KMS-11 (cell line): ENCODE data around the gene JAG1.

ENCODE experiments used
- H2AFZ ChIP-seq: fragments of 200-600 bp; sonication (generic); 2 replicates; pipeline ENCODE4 v1.6.1; 2016; ENCODE audit warnings: antibody characterized with exemption, mixed run types, low read depth
- H3K27ac ChIP-seq: fragments of 200-600 bp; sonication (generic); 2 replicates; pipeline ENCODE4 v1.6.1; 2016; ENCODE audit warnings: mild to moderate bottlenecking, mixed run types
- H3K27me3 ChIP-seq: fragments of 200-600 bp; sonication (generic); 2 replicates; pipeline ENCODE4 v1.6.1; 2017; ENCODE audit warnings: mild to moderate bottlenecking, low read depth, mixed run types, moderate library complexity; ENCODE audit not compliant: insufficient read depth
- H3K36me3 ChIP-seq: fragments of 200-600 bp; sonication (generic); 2 replicates; pipeline ENCODE4 v1.6.1; 2017; ENCODE audit warnings: mild to moderate bottlenecking, mixed run types; ENCODE audit not compliant: insufficient read depth
- H3K4me1 ChIP-seq: fragments of 200-600 bp; sonication (generic); 2 replicates; pipeline ENCODE4 v1.6.1; 2016; ENCODE audit warnings: mild to moderate bottlenecking, low read depth, mixed run types; ENCODE audit not compliant: poor library complexity, severe bottlenecking
- H3K4me2 ChIP-seq: fragments of 200-600 bp; sonication (generic); 2 replicates; pipeline ENCODE4 v1.7.0; 2016; ENCODE audit warnings: mild to moderate bottlenecking, mixed run types
- H3K4me3 ChIP-seq: fragments of 200-600 bp; sonication (generic); IDR thresholded peaks from 2 replicates; pipeline ENCODE4 v1.6.1; 2017; ENCODE audit warnings: low read depth, low read length, mixed read lengths; ENCODE audit not compliant: insufficient read depth
- H3K79me2 ChIP-seq: fragments of 200-600 bp; sonication (generic); 2 replicates; pipeline ENCODE4 v1.6.1; 2016; ENCODE audit warnings: low read depth, mixed run types; ENCODE audit not compliant: insufficient read depth
- H3K9ac ChIP-seq: fragments of 200-600 bp; sonication (generic); 2 replicates; pipeline ENCODE4 v1.6.1; 2016; ENCODE audit warnings: mild to moderate bottlenecking, mixed run types
- H4K20me1 ChIP-seq: fragments of 200-600 bp; sonication (generic); 2 replicates; pipeline ENCODE4 v1.6.1; 2016; ENCODE audit warnings: mild to moderate bottlenecking, mixed run types; ENCODE audit not compliant: insufficient read depth
- TF ChIP-seq, protein P1 (sequence below): fragments of 200-600 bp; sonication (generic); conservative IDR thresholded peaks from 2 replicates; pipeline ENCODE4 v1.6.1; 2017; ENCODE audit warnings: low read depth, mild to moderate bottlenecking, antibody characterized with exemption, low read length, moderate library complexity, mixed read lengths

JAG1 gene

DNA sequence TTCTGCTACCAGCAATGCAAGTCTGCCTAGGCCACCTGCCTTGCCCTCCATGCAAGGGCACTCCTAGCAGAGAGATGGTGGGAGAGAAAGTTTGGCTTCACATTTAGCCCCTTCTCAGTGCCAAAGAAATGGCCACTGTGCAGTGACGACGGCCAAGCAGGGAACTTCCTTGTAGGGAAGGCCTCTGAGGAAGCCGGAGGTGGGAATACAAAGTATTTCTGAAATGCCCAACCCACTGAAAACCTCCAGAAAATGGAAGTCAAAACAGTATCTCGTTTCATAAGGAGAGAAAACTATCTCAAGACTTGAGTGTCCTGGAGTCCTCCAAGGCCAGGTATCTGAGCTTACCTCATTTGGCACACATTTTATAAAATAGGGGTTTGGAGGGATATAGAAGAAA lies 42.7 kb downstream of the JAG1 start:
- TF ChIP-seq, protein P1, sequence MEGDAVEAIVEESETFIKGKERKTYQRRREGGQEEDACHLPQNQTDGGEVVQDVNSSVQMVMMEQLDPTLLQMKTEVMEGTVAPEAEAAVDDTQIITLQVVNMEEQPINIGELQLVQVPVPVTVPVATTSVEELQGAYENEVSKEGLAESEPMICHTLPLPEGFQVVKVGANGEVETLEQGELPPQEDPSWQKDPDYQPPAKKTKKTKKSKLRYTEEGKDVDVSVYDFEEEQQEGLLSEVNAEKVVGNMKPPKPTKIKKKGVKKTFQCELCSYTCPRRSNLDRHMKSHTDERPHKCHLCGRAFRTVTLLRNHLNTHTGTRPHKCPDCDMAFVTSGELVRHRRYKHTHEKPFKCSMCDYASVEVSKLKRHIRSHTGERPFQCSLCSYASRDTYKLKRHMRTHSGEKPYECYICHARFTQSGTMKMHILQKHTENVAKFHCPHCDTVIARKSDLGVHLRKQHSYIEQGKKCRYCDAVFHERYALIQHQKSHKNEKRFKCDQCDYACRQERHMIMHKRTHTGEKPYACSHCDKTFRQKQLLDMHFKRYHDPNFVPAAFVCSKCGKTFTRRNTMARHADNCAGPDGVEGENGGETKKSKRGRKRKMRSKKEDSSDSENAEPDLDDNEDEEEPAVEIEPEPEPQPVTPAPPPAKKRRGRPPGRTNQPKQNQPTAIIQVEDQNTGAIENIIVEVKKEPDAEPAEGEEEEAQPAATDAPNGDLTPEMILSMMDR: no peak
- Histone ChIP-seq H3K9ac (no peak overlapping the region), H3K79me2 (no peaks in the 10 kb centered on the region), H4K20me1 (no peaks in the 10 kb centered on the region), H3K27ac (no peak overlapping the region), H3K4me3 (no peak overlapping the region), H3K4me1 (no peaks in the 10 kb centered on the region), H3K27me3 (no peaks in the 10 kb centered on the region), H3K36me3 (no peaks in the 10 kb centered on the region), H3K4me2 (no peak overlapping the region), H2AFZ (no peak overlapping the region)

DNA sequence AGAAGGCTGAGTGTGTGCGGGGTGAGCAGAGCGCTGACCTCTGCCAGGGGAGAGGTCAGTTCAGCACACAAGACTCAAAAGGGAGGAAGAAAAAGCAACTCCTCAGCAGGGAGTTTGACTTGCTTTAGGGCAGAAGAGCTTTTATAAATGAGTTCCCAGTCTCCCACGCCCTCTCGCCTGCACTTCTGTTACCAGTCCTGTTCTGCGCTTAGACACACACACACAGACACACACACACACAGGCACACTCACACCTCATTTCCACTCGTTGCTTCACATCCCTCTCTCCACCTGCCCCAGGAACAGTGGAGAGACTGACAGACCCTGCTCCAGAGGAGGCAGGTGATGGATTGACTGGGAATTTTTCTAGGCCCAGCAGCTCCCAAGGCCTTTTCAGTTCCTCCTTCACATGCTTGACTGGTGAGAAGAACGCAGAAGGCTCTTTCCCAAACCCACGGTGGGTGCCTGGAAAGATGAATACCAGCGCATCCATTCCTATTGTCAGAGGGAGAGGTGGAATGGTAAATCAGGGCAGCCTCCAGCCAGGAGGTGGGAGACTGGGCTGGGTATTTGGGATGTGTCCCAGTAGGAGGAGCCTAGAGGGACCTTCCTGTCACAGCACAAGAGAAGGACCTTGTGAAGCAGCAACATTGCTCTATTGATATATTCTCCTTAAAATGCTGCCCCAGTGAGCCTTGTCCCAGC lies 43.7 kb downstream of the JAG1 start:
- H3K4me1 ChIP-seq: no peaks in the 10 kb centered on the region
- TF ChIP-seq, protein P1: no peak
- no peak overlapping the region for H3K27ac ChIP-seq
- H4K20me1 ChIP-seq: no peaks in the 10 kb centered on the region
- H3K4me2 ChIP-seq: no peak overlapping the region
- H3K79me2 ChIP-seq: no peaks in the 10 kb centered on the region
- H3K27me3 ChIP-seq: no peaks in the 10 kb centered on the region
- no peak overlapping the region for H3K4me3 ChIP-seq
- no peaks in the 10 kb centered on the region for H3K36me3 ChIP-seq
- no peak overlapping the region for H2AFZ ChIP-seq
- H3K9ac ChIP-seq: no peak overlapping the region

DNA sequence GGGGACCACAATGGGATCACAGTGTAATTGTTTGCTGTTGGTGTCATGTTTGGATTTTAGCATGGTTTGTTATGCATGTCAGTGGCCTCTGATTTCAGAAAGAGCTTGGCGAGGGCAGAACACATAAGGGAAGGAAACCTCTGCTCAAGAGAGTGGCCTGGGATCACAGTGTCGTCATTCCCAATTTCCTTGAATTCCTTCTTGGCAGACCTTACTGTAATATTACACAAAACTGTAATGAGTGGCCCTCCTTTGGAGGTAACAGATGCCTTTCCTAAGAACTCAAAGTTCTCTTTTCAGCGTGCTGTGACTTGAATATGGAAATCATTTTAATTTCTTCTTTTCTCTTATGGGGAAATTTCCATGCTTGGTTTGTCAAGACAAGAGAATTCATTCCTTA lies 46.9 kb downstream of the JAG1 start:
- Histone ChIP-seq H2AFZ (no peak overlapping the region), H4K20me1 (no peaks in the 10 kb centered on the region), H3K4me3 (no peak overlapping the region), H3K4me2 (no peak overlapping the region), H3K79me2 (no peaks in the 10 kb centered on the region), H3K9ac (no peak overlapping the region), H3K27ac (no peak overlapping the region), H3K27me3 (no peaks in the 10 kb centered on the region), H3K4me1 (no peaks in the 10 kb centered on the region), H3K36me3 (no peaks in the 10 kb centered on the region)
- TF ChIP-seq, protein P1: no peak

DNA sequence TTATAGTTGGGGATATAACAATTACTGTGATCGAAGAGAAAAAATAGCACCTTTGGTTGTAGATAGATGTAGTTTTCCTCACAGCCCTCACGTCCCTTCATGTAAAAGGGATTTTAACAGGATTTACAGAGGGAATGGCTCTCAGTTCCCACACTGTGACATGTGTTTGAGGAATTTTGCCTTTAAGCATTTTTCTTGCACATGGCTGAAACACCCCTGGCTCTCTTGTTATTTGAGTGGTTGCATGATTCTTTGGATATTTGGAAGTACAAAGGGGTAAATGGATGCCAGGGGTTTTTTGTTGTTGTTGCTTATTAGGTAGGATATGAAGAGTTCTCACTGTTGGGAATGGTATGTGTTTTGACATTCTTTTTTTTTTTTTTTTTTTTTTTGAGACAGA lies 48.2 kb downstream of the JAG1 start:
- Histone ChIP-seq H2AFZ (no peak overlapping the region), H3K4me1 (no peaks in the 10 kb centered on the region), H3K27me3 (no peaks in the 10 kb centered on the region), H3K27ac (no peak overlapping the region), H3K4me3 (no peak overlapping the region), H3K79me2 (no peaks in the 10 kb centered on the region), H3K36me3 (no peaks in the 10 kb centered on the region), H3K4me2 (no peak overlapping the region), H3K9ac (no peak overlapping the region), H4K20me1 (no peaks in the 10 kb centered on the region)
- TF ChIP-seq, protein P1: no peak
